ENCODE results near the gene MBD3. TPM values are rescaled to one million over a fixed set of nuclear protein-coding genes. Genes with fewer than 3 reads are reported as not detected.

Gene MBD3
- total and polyA plus RNA-seq, 2 of the 4 experiments (the other 2 are of a cell fraction) = 42.5 to 66.3 TPM

- H4K8ac ChIP-seq (ENCODE audit: low read depth in 2 of 2, low read length in 2 of 2) = no peak overlapping the region
- no peak overlapping the region for H2BK120ac ChIP-seq (ENCODE audit: low read depth, low read length)
- no peak overlapping the region for H3K4me3 ChIP-seq (ENCODE audit: insufficient read depth, low read depth, low read length)
- no peak overlapping the region for H3K18ac ChIP-seq (ENCODE audit: low read depth, low read length)
- H3K9me3 ChIP-seq (ENCODE audit: control insufficient read depth, insufficient read depth, low read length) = no peaks in the 10 kb centered on the region
- H3K4ac ChIP-seq (ENCODE audit: low read depth, low read length) = no peak overlapping the region
- TF ChIP-seq POLR2A (IDR thresholded peaks at IDR 0.05; ENCODE audit: low read depth, low read length) (no peak), CEBPB (IDR thresholded peaks at IDR 0.05; ENCODE audit: low read depth, low read length) (no peak), NFE2L2 (IDR thresholded peaks at IDR 0.05; ENCODE audit: low read depth, low read length) (no peak), RFX5 (IDR thresholded peaks at IDR 0.05; ENCODE audit: low read depth, low read length) (no peak), MXI1 (IDR thresholded peaks at IDR 0.05; ENCODE audit: borderline replicate concordance, low read depth, low read length) (no peak), BHLHE40 (IDR thresholded peaks at IDR 0.05; ENCODE audit: low read depth, low read length) (no peak), SMC3 (IDR thresholded peaks at IDR 0.05; ENCODE audit: low read depth, low read length) (no peak), CTCF (conservative IDR thresholded peaks at IDR 0.05; ENCODE audit: low read depth, low read length) (no peak), RAD21 (IDR thresholded peaks at IDR 0.05; ENCODE audit: low read length) (no peak), MAZ (IDR thresholded peaks at IDR 0.05; ENCODE audit: borderline replicate concordance, low read depth, low read length) (no peak), CHD1 (IDR thresholded peaks at IDR 0.05; ENCODE audit: low read depth, low read length) (no peak), FOS (IDR thresholded peaks at IDR 0.05; ENCODE audit: low read depth, low read length) (no peak), MAFK (IDR thresholded peaks at IDR 0.05; ENCODE audit: low read depth, low read length) (no peak), RCOR1 (IDR thresholded peaks at IDR 0.05; ENCODE audit: insufficient replicate concordance, low read length) (no peak)
- TF ChIP-seq, protein P1, sequence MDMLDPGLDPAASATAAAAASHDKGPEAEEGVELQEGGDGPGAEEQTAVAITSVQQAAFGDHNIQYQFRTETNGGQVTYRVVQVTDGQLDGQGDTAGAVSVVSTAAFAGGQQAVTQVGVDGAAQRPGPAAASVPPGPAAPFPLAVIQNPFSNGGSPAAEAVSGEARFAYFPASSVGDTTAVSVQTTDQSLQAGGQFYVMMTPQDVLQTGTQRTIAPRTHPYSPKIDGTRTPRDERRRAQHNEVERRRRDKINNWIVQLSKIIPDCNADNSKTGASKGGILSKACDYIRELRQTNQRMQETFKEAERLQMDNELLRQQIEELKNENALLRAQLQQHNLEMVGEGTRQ (IDR thresholded peaks at IDR 0.05; ENCODE audit: low read depth, low read length) = no peak
- TF ChIP-seq, protein P2, sequence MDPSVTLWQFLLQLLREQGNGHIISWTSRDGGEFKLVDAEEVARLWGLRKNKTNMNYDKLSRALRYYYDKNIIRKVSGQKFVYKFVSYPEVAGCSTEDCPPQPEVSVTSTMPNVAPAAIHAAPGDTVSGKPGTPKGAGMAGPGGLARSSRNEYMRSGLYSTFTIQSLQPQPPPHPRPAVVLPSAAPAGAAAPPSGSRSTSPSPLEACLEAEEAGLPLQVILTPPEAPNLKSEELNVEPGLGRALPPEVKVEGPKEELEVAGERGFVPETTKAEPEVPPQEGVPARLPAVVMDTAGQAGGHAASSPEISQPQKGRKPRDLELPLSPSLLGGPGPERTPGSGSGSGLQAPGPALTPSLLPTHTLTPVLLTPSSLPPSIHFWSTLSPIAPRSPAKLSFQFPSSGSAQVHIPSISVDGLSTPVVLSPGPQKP (IDR thresholded peaks at IDR 0.05; ENCODE audit: borderline replicate concordance, low read depth, low read length) = no peak
- no peak overlapping the region for H2BK5ac ChIP-seq (ENCODE audit: low read depth, low read length, poor library complexity, severe bottlenecking)
- H3K27ac ChIP-seq (ENCODE audit: insufficient read depth, low read length) = no peak overlapping the region
- BruUV-seq (replicated peaks) = no TSS peak
- WGBS, 2 experiments (ENCODE audit: extremely low coverage in 2 of 2, insufficient read length in 1 of 2) = 89% methylated on average over 6 of the region's 13 CpGs; no CpG with 5 or more reads in 1 of the 2 experiments
- no peak overlapping the region for H3K14ac ChIP-seq (replicated peaks; ENCODE audit: low read depth, low read length)
- H2AK5ac ChIP-seq (ENCODE audit: low read depth, low read length) = no peak overlapping the region
- dilution Hi-C loops (cut with HindIII; ENCODE audit: low sequenced_read_pairs, unreplicated experiment) (no loop called here), in situ Hi-C loops (cut with MboI; ENCODE audit: low sequenced_read_pairs) (no loop called here), intact Hi-C loops (cut with micrococcal nuclease) (no loop called here)
- ATAC-seq (ENCODE audit: low read depth) = no peak
- DNase-seq = no peak
- no peaks in the 10 kb centered on the region for H3K27me3 ChIP-seq (ENCODE audit: control insufficient read depth, insufficient read depth, low read length)
- ChIA-PET POLR2A (ENCODE audit: unreplicated experiment) (no interaction called here), CTCF (no interaction called here)
- peaks cover 9% of the 10 kb centered on the region for H3K9me1 ChIP-seq (ENCODE audit: insufficient read depth, low read length)
- H3K9ac ChIP-seq (ENCODE audit: low read depth, low read length) = no peak overlapping the region
- H2AFZ ChIP-seq (replicated peaks; ENCODE audit: low read length, poor library complexity) = no peak overlapping the region
- no peak overlapping the region for H2BK15ac ChIP-seq (ENCODE audit: low read depth, low read length)
- H4K20me1 ChIP-seq (ENCODE audit: insufficient read depth, low read length) = peaks cover 32% of the 10 kb centered on the region
- H3K36me3 ChIP-seq (ENCODE audit: control insufficient read depth, insufficient read depth, low read length) = peaks cover 34% of the 10 kb centered on the region
- H2BK20ac ChIP-seq (ENCODE audit: low read depth, low read length) = no peak overlapping the region
- H3K79me1 ChIP-seq (ENCODE audit: low read depth in 1 of 2, low read length in 2 of 2) = peaks cover 18 to 68% of the 10 kb centered on the region in 2 experiments
- H3K4me2 ChIP-seq (ENCODE audit: low read depth, low read length) = no peak overlapping the region
- H3K4me1 ChIP-seq (ENCODE audit: control insufficient read depth, insufficient read depth, low read length) = peaks cover 3% of the 10 kb centered on the region; the same call in 1 of the 2 replicates
- no peak overlapping the region for H3K56ac ChIP-seq (ENCODE audit: extremely low read depth, insufficient read depth, low read length)
- no peak overlapping the region for H2AK9ac ChIP-seq (replicated peaks; ENCODE audit: low read depth, low read length, poor library complexity)
- H4K5ac ChIP-seq (ENCODE audit: low read depth, low read length) = no peak overlapping the region
- no peak overlapping the region for H4K91ac ChIP-seq (ENCODE audit: insufficient read depth, low read depth, low read length)
- no peak overlapping the region for H3K23ac ChIP-seq (ENCODE audit: low read depth, low read length)
Measured at GRCh38 chr19:1585243-1585580, 7.5 kb downstream of the MBD3 start.
